ENCODE results near the gene ITGA5.

ITGA5 gene

DNA sequence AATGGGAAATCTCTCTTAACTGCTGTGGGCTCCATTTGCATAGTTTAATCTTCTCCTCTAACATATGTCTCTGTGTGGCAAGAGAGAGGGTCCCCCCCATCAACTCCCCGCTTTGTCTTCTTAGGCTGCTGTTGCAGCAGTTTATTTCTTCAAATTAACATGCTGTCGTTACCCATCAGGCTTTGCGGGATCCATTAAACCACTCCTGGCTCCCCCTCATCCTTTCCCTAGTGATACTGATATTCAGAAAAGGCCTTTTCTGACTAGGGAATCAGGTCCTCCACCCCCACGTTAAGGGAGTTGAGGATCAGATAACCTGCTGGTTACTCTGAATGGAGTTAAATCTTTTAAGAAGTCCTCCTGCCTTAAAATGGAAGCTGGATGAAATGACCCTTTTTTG, 70.0 kb downstream of the ITGA5 start:
- DNase-seq = no peak

Data from DMS53 (cell line).